Astrocyte of the cerebellum (primary cell): ENCODE results near the gene NKX2-8.

Experiments used
- DNase-seq: peaks from one replicate; pipeline ENCODE4 v3.0.0-alpha.2; 2011; ENCODE audit warnings: low read depth
- H3K4me3 ChIP-seq: 2 replicates; pipeline ENCODE4 v1.5.1; 2011; ENCODE audit warnings: mild to moderate bottlenecking, low read depth, low read length, moderate library complexity
- CTCF ChIP-seq: IDR thresholded peaks from 2 replicates; pipeline ENCODE4 v1.5.1; 2012; ENCODE audit warnings: low read length, low read depth, moderate library complexity, mild to moderate bottlenecking; ENCODE audit errors: missing control alignments
- in situ Hi-C: cut with HindIII; loops from 2 replicates; pipeline ENCODE4 v1.10.0; 2017; ENCODE audit warnings: low sequenced_read_pairs

NKX2-8 gene

GRCh38 chr14:36582874-36583241 is 444 bp upstream of the NKX2-8 start:
- DNase-seq: no peak
- TF ChIP-seq CTCF: no peak
- H3K4me3 ChIP-seq: no peak overlapping the region
- in situ Hi-C loops: no loop called here

- in situ Hi-C loops: no loop called here
- DNase-seq: no peak
Observed at GRCh38 chr14:36580856-36581831, 1.3 kb downstream of the NKX2-8 start.

GRCh38 chr14:36580141-36580855 is 2.1 kb downstream of the NKX2-8 start:
- TF ChIP-seq CTCF: no peak
- no peak overlapping the region for H3K4me3 ChIP-seq
- in situ Hi-C loops: no loop called here
- no peak for DNase-seq

More at GRCh38 chr14:36580856-36581831, 1.3 kb downstream of the NKX2-8 start:
- TF ChIP-seq CTCF: no peak
- H3K4me3 ChIP-seq: peak overlapping the region; percentile 37

GRCh38 chr14:36579573-36580140 is 2.8 kb downstream of the NKX2-8 start:
- H3K4me3 ChIP-seq: no peak overlapping the region
- TF ChIP-seq CTCF: no peak
- no peak for DNase-seq
- in situ Hi-C loops: no loop called here

GRCh38 chr14:36579001-36579555 is 3.3 kb downstream of the NKX2-8 start:
- no peak for DNase-seq
- TF ChIP-seq CTCF: no peak
- in situ Hi-C loops: no loop called here
- H3K4me3 ChIP-seq: no peak overlapping the region

- no peak for DNase-seq
- TF ChIP-seq CTCF: no peak
- H3K4me3 ChIP-seq: no peak overlapping the region
- in situ Hi-C loops: no loop called here
Observed at GRCh38 chr14:36570065-36570464, 12.3 kb downstream of the NKX2-8 start.
